Peyer's patch (tissue), 4 donors: ENCODE data around the gene PIGR.
A peak's percentile ranks its signal among the peaks of the same experiment; 100 is the strongest.

Experiments used
- CTCF ChIP-seq, 6 experiments: fragments of 450-650 bp in 4 of 6; fragments of 200-600 bp in 2 of 6; sonication (generic) in 1 of 6; IDR thresholded peaks; one replicate each; pipeline ENCODE4 v1.5.1; 2017 to 2019; ENCODE audit warnings: antibody characterized with exemption in 6 of 6, mild to moderate bottlenecking in 3 of 6, moderate library complexity in 1 of 6
- POLR2A ChIP-seq, 2 donors: fragments of 450-650 bp; IDR thresholded peaks; one replicate each; pipeline ENCODE4 v1.5.1; 2017; ENCODE audit warnings: antibody characterized with exemption in 2 of 2, mild to moderate bottlenecking in 2 of 2, moderate library complexity in 2 of 2

GRCh38 chr1:206979379-206980043 is 33.2 kb upstream of the PIGR start:
- TF ChIP-seq POLR2A (IDR thresholded peaks at IDR 0.05) (no peak), CTCF (IDR thresholded peaks at IDR 0.05) (peak in 5 of 6 experiments; percentile 7 to 79 (median 74))
